ENCODE data around the gene PCDH12.

The PCDH12 gene

DNA sequence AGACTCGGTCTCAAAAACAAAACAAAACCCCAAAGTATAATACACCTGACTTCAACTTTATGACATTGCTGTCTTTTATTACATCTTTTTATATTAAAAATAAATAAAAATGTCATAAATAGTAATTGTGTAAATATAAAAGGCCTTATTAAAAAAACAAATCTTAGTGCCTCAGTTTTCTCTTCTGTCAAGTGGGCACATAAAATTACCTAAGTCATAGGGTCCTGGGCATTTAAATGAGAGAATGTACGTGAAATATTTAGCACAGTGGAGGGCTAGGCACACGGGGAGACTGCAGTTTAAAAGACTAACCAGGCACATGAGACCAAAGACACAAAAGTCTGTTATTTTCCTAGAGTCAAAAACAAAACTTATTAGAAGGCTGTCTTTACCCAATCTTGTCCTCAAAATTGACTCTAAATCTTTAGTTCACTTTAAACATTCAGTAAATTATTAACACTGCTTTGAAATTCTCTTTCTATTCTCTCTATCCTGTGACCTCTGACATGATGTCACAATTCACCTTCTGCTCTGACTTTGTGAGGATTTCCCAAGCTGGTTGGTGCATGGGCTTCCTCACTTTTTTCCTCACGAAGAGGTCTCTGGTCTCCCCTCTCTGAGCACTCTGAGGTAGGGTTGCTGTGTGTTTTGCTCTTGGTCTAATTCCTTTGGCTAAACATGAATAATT is 8.4 kb upstream of the PCDH12 start:
- no peak for DNase-seq

DNA sequence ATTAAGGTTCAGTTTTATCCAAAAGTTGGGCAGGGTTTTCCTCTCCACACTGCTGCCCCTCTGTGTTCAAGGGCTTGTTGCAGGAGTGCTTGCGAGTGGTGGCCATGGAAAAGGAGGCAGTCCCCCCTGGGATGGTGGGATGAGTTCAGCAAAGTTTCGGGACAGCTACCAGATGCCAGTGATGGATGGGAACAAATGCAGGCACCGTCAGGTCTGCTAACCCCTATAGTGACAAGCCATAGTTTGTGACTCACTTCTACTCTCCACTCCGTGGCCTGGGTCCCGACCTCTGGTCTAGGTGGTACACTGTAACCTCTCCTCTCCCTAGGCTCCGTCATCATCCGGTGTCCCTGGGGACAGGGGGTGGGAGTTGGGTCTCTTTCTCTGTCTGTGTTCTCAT is 7.1 kb upstream of the PCDH12 start:
- no peak for DNase-seq

DNA sequence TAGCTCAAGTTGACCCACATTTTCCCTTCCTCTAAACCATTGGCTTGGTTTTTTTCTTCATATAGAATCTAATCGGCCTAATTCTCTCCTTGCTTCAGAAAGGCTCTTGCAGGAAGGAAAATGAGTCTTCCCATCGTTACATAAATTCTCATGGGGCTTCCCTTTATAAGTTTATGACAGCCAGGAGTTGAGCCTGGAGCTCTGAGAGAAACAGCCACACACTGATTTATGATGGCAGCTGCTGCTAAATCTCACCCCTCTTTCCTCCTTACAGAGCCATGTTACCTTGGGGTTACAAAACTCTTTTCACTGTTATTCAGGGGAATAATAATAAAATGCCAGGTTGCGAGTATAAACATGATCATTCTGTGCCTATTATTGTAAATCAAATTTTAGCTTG is 5.7 kb upstream of the PCDH12 start:
- DNase-seq, result no peak

DNA sequence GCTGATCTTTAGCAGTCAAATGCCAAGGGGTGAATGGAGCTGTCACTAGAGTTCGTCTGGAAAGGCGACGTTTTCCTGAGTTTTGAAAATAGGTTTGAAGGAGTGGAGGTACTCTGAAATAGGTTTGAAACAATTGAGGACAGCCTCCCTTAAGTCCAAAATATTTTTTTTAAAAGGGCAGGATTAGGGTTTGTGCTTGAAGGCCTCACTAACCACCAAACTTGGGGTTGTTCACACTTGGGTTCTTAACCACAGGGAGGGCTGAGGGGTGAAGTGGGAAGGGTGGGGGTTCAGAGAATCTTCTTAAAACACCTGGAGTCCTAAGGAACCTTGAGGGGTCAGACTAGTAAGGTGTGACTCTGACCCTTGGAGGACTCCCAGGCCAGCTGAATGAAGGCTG is 3.5 kb upstream of the PCDH12 start:
- DNase-seq, result no peak

DNA sequence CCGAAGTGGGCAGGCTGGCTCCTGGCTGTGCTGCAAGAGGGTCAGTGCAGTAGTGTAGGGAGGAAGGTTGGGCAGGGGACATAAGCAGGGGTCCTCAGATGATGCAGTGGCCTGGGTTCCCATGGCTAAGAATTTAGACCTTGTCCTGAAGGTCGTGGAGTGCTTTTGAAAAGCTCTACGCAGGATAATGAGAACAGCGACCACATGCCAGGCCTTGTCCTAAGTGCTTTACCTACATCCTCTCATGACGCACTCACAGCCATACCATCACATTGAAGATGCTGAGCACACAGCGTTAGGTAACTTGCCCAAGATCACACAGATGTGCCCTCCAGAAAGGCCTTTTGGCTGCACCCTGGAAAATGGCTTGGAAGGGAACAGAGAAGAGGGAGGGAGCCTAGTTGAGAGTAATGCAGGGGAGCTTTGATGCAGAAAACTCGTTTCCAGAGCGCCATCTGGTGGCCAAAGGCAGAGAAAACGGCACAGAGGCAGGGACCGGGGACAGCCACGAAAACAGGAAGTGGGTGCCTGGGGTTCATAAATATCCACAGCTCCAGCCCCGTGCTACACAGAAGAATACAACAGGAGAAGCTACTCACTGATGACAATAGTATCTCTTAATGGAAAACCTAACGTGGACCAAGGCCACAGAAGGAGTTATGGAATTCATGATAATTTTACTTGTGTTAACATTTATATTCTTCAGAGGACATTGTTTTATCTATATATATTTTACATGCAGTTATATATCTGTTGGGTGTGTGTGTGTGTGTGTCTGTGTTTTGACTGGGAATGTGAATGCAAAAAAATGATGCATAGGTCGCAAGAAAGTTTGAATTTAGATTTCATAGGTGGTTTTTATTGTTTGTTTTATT is 2.7 kb upstream of the PCDH12 start:
- peak; percentile 82 to 99 for DNase-seq

DNA sequence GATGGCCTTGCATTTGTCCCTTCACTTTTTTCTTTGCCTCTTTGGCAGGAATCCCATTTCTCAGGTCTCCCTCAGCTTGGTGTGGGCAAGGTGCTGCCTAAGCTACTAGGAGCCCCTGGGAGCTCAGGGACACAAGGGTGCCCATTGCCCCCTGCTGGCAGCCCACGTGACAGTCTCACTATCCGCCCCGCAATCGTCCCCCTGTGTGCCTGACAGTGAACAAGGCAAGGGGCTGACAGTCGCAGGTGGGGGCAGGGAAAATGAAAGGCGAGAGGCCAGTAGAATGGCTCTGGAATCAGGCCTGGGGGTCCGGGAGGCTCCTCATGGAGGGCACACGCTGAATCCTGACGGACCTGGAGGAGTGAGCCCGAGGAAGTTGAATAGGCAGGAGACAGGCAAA is 2.0 kb upstream of the PCDH12 start:
- no peak for DNase-seq

DNA sequence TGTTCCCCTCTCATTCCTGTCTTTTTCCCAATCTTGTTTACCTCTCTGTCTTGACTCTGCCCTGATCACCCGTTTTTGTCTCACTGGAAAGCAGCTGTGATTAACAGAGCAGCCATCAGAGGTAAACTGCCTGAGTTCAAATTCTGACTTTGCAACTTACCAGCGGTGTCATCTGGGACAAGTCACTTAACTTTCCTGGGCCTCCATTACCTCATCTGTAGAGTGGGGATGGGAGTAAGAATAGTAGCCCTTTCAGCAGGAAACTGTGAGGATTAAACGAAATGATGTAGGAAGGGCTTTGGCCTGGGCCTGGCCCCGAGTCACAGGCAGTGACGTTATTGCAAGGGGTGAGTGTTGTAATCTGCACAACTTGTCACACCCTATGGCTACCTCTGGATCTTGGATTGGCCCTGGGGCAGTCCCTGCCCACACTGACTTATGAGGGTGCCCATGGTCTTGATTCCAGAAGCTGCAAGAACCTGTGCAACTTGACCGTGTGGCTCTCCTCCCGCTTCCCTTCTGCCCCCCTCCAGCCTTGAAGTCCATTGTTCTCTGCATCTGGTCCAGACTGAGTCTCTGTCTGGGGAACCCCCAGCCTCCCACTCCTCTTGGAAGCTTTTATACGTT is 657 bp upstream of the PCDH12 start:
- DNase-seq, result peak; percentile 89 to 94

DNA sequence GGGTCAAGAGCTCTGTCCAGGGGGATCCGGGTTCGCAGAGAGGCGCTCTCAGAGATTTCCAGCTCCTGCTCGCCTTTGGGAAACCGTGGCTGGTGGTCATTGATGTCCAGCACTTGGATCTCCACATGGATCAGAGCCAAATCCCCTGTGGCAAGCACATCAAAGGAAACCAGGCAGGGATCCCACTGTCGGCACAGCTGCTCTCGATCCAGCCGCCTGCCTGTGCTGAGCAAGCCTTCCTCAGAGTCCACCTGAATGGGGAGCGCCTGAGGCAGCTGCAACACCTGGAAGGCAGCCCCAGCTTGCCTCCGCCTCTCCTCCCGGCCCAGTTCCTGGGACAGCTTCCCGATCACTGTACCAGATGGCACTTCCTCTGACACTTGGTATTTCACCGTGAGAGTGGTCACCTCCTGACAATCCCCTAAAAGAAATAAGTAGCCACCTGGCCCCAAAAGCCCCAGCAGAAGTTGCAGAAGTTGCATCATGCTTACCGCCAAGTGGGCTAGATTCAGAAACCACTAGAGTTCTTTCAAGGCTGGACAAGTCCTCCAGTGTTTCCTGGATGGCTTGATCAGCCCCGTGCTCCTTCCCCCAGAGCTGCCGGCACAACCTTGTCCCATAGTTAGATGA is 520 bp downstream of the PCDH12 start:
- peak in 1 of 2 donors; percentile 8 for DNase-seq

DNA sequence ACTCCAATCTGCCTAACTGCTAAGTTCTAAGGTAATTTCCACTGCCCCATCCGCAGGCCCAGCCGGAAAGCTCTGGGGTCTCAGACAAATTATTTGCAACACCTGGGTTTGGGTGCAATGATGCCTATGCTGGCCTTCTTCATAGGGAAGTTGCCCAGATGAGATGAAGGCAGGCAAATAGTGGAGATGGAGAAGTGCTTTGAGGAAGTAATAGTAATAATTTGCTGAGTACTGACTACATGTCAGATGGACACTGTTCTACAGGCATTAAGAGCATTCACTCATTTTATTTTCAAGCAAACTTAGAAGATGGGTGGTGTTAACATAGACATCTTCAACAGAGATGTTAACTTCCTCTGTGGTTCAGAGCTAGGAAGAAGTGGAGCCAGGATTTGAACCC is 3.8 kb downstream of the PCDH12 start:
- DNase-seq, result peak; percentile 17 to 41

DNA sequence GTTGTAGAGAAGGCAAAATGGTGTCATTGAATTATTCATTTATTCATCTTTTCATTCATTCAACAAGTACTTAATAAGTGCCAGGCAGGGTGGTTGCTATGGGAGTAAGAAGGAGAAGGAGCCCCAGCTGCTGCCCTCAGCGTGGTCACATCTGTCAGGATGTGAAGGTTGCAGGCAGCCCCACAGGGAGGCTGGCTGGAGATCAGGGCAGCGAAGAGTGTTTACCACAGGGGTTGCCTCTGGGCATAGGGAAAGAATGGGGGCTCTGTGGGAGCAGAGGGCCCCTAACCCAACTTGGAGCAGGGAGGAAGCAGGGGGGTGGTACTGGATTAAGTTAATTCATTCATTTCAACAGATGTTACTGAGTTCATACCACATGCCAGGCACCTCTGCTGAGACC is 6.0 kb downstream of the PCDH12 start:
- DNase-seq, result no peak

DNA sequence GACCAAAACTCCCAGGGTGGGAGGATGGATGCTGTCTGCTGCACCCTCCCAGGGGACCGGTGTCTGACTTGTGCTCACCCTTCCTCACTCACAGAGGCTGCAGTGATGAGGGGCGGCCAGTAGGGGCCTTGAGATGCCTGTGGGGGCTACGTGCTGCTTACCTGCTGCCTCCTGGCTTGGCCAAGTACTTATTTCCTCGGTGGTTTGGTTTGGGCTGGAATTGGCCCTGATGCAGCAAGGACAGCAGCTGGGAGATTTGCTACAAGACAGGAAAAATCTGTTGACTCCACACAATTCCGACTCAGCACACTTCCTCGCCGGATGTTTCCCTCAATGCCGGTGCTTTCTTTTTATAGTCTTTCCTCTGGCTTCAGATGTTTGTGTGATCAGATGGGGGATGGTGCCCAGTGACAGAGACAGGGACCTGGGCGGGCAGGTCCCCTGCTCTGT is 6.6 kb downstream of the PCDH12 start:
- no peak for DNase-seq

DNA sequence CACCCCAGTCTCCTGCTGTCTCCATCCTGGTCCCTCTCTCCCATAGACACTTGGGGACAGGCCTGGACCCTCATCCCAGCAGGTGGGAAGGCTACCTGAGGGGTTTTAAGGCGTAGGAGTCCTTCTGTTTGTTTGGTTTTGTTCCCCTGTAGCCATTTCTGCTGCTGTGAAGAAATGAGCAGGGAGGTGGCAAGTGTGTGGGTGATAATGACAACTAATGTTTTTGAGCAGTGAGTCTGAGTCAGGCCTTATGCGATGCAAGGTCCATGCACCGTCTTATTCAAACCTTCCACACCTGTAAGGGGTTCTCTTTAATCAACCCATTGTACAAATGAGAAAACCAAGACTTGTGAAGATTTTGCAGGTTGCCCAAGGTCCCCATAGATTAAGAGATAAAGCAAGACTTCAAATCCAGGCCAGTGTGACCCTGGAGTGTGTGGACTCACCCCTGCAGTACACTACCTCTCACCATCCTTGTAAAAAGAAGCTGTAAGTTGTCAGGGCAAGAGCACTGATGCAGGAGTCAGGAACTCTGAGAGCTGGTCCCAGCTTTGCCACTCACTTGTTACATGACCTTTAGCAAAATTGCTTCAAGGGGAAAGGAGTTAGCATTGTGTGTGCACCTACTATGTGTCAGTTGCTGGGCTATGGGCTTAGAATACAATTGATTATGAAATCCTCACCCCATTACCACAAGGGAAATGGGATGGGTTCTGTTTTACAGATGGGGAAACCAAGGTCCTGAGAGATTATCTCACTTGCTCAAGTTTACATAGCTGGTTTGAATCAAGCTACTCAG is 7.6 kb downstream of the PCDH12 start:
- peak in 1 of 2 donors; percentile 51 for DNase-seq

DNA sequence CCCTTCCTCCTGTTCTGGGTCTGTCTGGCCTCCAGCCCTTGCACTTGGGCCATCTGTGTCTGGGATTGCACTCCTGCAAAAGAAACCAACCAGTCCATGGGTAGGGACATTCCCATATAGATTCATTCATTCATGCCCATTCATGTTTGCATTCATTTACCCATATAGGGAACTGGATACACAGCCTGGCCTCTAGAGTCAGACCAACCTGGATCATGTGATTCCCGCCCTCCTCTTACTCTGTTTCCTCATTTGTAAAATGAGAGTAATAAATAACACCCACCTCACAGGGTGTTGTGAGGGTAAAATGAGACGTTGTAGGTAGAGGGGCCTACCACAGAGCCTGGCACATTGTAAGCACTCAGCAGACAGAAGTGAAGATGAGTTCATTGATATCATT is 8.5 kb downstream of the PCDH12 start:
- DNase-seq, result peak in 1 of 2 donors; percentile 55

DNA sequence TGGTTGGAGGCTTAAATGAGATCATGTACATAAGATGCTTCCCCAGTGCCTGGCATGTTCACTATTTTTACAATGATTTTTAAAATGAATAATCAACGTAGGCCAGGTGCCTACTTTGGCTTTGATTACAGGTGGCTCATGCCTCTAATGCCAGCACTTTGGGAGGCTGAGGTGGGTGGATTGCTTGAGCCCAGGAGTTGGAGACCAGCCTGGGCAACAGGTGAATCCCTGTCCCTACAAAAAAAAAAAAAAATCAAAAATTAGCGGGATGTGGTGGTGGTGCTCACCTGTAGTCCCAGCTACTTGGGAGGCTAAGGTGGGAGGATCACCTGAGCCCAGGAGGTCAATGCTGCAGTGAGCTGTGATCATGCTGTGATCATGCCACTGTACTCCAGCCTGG is 9.2 kb downstream of the PCDH12 start:
- no peak for DNase-seq

DNA sequence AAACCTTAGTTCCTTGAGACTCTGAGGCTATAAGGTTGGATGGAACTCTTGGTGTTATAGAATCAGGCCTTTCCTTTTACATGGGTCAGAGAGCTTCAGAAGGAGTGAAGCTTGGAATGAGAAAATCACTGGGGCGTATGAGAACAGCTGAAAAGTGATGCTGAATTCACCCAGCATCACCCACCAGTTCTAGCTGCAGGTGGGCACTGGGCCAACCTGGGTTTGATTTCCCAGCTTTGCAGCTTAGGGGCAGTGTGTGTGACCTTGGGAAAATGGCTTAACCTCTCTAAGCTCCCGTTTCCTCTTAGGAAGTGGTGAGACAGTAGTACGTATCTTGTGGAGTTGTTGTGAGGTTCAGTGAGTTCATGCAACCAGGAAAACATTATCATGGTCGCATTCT is 10.7 kb downstream of the PCDH12 start:
- no peak for DNase-seq

DNA sequence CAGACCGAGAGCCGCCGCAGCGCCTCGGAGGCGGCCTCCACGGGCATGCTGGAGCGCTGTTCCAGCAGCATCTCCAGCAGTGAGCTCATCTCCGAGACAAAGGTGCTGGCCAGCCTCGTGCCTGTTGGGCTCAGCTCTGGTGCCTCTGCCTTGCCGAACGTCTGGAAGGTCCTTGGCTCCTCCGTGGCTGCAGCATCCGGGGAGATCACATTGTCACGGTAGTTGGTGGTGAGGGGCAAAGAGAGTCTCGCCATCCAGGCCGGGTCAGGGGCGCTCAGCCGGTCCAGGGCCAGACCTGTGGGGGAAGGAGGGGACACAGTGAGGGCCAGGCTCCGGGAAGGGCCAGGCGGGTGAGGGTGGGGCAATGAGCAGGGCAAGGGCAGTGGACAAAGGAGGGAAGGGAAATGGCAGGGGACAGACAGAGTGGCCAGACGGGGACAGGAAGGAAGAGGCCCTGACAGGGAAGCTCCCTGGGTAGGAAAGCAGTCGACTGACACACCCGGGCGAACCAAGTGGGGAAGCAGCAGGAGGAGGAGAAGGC is 12.4 kb downstream of the PCDH12 start:
- DNase-seq, result peak in 1 of 2 donors; percentile 47

DNA sequence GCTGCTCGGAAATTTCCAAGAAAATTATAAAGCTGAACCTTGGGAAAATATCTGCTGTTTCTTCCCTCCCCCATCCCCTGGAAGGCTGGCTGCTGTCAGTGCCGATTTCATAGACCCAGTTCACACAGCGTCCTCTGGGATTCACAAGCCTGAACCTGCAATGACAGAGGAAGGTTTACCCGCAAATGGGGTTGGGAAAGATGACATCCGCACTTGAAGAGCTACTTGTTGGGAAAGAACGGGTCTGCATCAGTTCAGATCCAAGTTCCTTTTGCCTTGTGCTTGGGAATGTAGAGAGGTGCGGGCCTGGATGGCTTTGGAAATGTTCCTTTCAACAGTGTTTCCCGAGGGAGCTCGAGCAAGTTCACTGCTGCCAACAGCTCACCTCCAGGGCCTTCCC is 13.9 kb downstream of the PCDH12 start:
- DNase-seq, result no peak

DNA sequence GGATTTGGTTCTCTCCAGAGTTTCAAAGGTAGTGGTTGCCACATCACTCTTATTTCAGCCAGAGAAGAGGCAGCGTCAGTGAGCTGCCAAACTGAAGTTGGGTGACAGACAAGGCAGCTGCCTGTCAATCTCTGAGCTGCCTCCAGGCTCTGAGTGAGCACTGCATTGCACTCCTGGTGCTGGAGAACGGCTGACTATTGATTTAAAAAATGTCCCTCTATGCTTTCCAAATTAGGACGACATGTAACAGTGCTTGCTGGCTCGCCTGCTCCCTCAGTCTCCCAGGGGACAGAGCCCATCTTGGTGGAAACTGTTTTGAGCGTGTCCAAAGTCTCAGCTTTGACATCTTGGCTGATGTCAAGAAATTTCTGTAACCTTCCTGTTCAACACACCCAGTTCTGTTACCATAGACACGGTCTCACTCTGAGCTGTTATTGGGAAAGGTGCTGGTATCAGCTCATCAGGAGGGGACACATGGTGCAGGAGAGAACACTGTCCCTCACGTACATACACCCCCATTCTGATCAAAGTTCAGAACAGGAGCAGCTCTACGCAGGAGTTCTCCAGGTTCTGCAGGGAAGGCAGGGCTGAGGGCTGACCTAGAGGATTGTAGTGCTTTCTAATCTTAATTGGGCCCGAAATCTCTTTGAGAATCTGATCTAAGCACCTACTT is 15.7 kb downstream of the PCDH12 start:
- no peak for DNase-seq

DNA sequence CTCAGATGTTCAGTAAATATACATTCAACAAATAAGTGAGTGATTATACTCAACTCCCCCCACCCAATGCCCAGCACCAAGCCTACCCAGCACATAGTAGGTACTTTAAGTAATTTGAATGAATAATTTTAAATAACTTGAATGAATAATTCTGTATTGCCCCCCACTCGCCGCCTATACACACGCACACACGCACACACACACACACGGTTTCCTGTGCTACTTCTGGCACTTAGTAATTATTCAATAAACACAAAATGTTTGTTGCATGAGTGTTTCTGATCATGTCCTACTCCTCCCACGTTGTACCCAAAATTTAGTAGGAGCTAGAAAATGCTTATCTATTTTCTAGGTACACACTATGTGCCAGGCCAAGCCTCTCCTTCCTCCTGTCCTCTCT is 16.2 kb downstream of the PCDH12 start:
- no peak for DNase-seq

DNA sequence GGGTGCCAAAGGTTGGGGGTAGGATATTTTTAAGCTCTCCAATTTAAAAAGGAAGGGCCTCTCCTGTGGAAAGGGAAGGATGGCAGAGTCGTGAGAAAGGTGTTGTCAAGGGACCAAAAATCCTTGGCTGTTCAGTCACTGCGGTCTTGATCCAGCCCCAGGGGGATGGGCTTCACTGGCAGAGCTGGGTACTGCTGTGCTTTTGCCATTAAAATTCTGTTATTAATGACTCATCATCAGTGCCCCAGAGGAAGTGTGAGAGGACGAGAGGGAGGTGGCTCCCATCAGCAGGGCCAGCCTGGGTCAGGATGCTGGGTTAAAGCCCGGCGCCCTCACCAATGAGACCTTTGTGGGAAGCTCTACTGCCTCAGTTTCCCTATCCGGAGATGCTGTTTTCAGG is 16.7 kb downstream of the PCDH12 start:
- no peak for DNase-seq

DNA sequence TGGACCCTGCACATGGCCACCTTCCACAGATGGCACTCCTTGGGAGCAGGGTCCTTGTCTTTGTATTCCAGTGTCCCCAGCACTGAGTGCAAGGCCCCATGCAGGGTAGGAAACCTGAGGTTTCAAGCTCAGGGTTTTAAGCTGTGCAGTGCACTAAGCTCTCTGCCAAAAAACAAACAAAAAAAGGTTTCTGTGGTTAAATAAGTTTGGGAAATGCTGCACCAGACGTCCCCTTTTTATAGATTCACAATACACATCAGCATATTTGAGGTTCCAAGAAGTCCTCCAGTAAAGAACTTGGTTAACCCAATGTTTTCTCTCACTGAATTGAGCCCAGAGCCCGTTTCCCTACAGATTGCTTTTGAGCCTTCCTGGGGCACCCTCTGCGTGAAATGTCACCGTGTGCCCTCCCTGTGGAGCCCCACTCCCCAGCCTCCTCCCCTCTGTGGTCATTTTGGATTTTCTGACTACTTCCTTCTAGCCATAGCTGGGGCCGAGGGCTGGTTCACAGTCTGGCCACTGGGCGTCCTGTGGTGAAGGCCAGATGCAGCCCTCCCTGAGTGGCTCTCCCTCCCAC is 17.2 kb downstream of the PCDH12 start:
- peak; percentile 41 to 67 for DNase-seq

Data from inflammatory macrophage treated with lipopolysaccharide for 1 hour (primary cell).